NCI-H526 (cell line): ENCODE results near the gene APC2.
A peak's percentile ranks its signal among the peaks of the same experiment; 100 is the strongest.

ENCODE experiments used
- DNase-seq, 2 experiments: peaks; one replicate each; lab custom pipeline; 2025; lab: John Stamatoyannopoulos, UW

APC2 gene

DNA sequence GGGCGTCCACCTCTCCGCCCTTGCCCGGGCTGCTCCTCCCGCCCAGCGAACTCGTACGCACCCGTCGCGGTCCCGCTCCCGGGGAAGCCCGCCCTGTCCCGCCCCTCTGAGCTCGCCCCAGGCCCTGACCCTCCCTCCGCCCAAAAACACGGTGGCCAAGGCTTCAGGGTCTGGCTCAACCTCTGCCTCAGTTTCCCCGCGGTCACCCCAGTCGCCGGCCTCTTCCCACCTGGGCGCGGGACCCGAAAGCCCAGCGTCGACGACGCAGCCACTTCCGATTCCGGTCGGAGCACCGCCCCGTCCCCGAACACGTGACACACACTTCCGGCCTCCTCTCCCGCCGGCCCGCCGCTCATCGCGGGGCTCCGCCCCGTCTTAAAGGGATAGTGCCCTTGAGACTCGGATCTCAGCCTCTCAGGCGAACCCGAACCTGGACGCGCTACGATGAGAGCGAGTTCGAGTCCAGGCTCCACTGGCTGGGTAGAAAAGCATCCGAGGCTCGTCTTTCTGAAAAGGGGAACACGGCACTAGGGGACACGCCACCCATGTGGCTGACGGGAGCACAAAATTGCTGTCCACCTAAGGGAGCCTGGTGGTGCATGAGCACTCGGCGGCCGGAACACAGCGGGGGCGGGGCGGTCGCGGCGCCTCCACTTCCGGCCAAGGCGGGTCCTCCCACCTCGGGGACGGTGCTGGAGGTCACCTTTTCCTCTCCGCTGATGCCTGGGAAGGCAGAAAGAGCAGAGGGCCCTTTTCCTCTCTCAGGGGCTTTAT, 29.2 kb downstream of the APC2 start, which contains the start of gene C19orf25:
TSS of gene C19orf25 (minus strand) at position 282 of the 774 bp plus-strand sequence. CDS start 312 bp downstream, outside the sequence.
- peak; percentile 77 to 93 for DNase-seq

DNA sequence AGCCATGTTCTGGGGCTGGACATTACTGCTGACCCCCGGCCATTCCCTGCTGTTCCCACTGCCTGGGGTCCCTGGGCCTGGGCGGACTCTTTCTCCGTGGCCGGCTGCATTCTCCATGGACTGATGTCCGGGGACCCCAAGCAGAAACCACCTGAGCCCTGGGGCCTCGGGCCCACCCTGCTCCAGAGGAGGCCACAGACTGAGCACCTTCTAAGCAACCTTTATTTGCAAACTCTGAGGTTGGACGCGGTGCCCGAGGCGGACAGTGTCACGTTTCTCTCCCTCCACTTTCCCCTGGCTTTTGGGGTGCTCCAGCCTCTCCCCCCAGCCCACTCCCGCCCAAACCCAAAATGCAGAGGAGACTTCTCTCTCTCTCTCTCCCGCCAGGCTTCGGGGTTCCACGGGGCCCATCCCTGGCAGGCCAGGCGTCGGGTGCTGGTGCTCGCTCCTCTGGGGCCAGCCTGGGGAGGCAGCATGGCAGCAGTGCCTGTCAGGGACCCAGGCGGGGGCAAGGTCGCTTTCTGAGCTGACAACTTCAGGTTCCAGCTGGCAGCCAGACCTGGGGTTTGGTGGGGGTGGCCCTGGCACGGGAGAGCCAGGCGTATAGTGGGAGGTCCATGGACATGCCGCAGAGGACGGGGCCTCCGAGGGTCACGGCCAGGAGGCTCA, 31.4 kb downstream of the APC2 start:
- DNase-seq = no peak

DNA sequence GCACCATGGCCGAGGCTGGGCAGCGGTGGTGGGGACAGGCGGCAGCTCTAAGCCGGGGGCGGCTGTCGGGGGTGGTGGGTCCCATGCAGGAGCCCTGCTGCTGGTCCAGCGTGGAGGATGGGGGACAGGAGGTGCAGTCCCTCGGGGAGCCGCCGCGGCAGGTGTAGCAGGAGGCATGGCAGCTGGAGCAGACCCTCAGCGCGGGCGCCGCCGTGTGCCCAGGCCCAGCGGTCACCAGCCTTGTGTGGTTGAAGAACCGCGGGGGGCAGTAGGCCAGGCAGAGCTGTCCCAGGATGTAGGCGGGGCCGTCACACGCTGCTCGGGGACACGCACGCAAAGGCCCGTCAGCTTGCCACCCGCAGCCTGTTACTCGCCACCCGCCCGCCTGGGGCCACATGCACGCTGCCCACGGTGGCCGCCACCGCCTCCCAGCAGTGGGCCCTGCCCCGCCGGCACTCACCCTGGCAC, 32.0 kb downstream of the APC2 start:
- DNase-seq = no peak

DNA sequence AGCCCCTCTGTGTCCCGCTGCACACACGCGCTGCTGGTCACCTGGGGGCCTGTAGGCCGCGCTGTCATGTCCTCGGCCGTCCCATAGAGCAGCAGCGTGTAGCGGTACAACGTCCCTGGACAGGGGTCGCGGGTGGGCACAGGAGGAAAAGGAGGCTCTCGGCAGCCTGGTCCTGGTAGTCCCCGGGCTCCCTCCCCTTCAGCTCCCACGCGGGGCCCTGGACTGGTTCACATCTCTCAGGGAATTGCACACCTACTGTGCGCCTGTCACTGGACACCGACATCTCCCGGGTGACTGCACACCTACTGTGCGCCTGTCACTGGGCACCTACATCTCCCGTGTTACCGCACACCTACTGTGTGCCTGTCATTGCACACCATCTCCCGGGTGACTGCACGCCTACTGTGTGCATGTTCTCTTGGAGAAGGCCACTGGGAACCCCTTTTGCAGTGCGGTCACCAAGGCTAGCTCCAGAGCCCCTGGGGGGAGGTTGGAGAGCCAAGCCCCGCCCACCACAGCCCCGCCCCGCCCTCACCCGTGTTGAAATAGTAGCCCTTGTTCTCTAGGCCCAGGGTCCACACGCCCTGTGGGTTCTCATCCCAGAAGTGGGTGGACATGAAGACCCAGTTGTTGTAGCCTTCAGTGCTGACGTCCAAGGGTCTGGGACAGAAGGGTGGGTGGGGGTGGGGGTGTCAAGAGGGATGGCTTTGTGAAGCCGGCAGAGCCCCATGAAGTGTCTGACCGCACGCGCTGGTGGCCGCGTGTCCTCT, 32.6 kb downstream of the APC2 start:
- DNase-seq = no peak

DNA sequence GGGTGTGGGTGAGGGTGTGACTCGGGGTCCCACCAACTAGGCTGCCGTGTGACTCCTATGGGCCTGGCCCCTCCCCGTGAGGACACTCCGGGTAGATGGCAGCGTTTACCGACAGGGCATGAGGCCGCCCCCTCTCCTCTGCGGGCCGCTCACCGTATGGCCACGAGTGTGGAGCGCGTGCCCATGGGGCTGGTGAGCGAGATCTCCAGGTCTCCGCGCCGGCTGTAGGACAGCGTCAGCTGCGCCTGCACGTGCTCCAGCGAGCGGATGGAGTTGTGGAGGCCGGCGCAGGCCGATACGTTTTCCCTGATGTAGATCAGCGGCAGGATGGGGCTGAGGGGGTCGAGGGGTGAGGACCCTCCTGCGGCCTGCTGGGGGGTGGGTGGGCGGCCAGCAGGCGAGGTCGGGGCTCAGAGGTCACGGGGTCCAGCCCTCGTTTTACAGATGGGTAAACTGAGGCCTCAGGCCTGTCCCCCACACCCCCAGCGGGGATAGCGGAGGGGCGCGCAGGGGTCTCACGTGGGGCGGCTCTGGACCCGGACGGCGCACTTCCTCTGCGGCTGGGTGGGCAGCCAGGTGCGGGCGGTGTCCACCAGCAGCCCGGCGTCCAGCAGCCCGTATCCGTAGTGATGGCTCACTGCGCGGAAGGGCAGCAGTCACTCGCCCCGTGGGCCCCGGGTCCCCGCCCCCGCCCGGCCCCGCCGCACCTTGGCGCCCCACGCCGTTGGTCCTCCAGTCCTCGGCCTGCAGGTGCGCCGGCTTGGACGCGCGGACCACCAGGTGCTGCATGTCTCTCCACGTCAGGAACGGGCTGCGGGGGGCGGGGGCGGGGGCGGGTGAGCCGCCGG, 33.4 kb downstream of the APC2 start:
- no peak for DNase-seq

DNA sequence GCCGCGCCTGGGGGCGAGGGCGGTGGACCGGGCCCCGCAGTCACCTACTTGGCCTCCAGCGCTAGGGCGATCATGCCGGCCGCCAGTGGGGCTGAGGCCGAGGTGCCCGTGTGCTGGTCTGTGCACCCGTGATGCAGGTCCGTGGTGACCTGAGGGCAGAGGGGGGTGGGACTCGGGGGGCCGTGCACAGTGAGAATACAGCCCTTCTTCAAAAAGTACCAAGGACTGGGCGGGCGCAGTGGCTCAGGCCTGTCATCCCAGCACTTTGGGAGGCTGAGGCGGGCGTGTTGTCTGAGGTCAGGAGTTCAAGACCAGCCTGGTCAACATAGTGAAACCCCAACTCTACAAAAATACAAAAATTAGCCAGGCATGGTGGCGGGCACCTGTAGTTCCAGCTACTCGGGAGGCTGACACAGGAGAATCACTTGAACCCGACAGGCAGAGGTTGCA, 34.1 kb downstream of the APC2 start:
- no peak for DNase-seq

DNA sequence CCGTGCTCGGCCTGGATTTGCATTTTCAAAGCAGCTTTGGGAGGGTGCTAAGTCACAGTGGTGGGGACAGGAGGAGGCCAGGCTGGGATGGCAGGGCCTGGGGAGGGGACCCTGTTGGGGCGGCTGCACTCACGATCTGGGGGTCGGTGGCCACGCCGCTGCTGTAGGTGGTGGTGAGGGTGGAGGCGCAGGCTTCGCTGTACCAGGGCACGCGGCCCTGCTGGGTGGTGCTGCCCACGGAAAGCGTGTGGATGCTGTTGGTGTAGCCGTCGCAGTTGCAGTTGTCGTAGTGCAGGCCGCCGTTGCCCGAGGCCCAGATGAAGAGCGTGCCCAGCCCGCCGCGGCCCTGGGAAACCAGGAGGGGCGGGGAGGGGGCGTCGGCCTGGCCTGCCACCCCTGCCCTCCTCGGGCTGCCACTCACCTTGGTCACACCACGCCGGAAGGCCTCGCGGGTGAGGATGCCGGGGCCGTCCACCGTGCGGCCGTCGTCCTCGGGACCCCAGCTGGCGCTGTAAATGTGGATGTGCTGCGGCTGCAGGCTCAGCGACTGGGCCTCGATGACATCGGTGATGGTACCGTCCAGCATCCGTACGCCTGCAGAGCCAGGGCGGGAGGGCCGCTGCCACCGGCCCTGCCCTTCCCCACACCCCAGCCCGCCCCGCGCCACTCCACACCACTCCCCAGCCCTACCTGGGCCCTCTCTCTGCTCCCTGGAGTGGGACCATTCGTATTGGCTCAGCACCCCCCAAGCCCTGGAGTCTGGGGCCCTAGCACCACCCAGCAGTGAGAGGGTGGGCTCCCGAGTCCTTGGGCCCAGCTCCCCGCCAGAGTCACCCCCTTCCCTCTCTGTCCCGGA, 37.0 kb downstream of the APC2 start:
- no peak for DNase-seq

DNA sequence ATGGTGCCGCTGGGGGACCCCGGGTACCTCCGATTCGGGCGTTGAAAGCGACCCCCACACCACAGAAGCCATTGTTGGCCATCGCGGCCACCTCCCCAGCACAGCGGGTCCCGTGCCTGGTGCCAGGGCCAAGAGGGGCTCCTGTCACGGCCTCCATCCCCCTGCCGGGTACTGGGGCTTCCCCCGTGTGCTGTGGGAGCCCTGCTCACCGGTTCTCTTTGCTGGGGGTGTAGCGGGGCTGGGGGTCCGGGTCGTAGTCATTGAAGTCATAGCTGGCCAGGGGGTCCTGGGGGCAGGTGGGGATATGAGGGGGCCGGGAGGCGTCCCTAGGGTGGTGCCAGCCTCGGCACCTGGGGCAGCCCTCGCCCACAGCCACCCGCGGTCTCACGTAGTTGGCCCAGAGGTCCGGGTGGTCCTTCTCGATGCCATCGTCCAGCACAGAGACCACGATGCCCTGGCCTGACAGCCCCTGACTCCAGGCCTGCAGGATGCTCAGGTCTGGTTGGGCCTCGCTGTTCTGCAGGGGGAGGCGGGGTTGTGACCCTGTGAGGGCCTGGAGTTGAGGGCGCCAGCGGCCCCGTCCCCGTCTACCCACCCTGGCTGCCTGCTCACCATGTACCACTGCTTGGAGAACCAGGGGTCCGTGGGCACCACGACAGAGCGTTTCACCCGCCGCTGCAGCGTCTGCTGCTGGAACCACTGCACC, 37.8 kb downstream of the APC2 start:
- DNase-seq = no peak

DNA sequence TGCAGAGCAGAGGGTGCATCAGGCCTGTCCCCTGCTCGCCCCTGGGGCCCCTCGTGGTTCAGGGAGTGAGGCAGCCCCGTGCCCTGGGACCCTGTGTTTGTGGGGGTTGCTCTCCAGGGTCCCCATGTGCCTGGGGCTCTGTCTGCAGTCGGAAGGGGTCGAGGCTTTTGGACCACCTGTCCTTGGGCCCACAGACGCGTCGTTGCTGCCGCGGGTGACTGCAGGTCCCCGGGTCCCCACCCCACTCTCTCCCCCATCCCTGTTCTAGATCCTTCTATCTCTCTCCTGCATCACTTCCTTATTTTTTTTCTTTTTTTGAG, 38.3 kb downstream of the APC2 start:
- no peak for DNase-seq

DNA sequence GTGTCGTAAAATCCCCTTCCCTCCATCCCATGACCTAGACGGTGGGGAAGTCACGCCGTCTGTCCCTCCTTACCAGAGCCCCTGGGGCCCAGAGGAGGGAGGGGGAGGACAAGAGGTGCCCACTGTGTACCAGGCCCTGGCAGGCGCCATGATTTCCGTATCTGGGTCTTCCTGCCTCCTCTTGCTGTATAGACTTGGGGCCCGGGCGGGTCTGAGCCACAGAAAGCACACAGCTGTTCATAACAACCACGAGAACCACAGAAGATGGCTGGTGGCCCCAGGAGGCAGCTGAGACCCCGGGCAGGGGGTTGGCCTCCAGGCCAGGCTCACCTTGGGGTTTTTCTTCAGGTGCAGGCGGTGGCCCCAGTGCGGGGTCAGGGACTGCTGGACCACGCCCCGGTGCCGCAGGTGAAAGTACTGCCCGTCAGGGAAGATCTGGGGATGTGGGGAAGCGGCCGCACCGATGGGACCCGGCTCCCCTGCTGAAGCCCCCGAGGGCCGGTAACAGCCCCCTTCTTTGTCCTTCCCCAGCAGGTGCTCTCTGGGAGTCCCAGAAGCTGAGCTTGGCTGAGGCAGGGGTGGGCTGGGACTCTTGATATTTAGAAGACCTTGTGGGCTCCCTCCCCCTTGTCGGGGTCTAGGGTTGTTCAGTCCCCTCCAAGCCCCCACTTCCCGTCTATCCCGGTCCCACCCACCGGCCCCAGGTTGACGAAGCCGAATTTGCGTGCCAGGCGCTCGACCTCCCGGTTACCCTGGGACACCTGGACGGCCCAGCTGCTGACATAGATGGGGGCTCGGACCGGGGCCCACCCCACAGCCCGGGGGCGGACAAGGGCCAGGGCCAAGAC, 39.8 kb downstream of the APC2 start:
- no peak for DNase-seq

DNA sequence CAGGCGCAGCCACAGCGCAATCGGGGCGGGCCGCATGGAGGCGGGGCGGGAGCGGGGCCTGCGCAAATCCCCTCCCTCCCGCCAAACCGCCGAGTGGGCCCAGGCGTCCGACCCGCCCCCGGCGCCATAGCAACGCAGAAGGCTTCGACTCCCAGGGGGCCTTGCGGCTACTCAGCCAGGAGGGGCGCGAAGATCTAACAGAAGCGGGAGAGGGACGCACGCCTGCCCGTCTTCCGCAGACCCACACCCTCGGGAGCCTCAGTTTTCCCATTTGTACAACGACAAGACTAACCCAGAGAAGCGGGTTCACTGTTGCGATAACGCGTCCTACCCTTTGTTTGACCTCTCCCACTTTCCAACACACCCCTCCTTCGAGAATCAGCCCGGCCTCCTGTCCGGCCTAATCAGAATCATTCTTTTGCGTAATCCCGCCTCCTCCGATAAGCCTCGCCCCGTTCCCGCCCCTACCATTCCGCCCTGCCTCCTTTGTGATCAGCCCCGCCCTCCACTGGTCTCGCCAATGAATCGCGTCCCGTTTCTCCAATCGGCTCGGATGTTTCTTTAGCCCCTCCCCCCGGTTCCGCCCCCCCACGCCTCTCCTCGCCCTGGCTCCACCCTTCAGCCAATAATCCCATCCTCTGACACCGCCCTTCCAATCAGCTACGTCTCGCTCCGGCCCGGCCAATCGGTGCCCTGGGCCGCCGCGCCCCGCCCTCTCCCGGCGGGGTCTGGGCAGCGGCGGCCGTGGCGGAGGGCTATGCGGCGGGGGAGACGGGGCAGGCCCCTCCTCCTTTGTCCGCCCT, 40.6 kb downstream of the APC2 start, which contains the start of gene PCSK4:
TSS of gene PCSK4 (minus strand) at position 40 of the 803 bp plus-strand sequence. CDS start at position 36, 4 bp downstream.
- peak; percentile 88 to 97 for DNase-seq

DNA sequence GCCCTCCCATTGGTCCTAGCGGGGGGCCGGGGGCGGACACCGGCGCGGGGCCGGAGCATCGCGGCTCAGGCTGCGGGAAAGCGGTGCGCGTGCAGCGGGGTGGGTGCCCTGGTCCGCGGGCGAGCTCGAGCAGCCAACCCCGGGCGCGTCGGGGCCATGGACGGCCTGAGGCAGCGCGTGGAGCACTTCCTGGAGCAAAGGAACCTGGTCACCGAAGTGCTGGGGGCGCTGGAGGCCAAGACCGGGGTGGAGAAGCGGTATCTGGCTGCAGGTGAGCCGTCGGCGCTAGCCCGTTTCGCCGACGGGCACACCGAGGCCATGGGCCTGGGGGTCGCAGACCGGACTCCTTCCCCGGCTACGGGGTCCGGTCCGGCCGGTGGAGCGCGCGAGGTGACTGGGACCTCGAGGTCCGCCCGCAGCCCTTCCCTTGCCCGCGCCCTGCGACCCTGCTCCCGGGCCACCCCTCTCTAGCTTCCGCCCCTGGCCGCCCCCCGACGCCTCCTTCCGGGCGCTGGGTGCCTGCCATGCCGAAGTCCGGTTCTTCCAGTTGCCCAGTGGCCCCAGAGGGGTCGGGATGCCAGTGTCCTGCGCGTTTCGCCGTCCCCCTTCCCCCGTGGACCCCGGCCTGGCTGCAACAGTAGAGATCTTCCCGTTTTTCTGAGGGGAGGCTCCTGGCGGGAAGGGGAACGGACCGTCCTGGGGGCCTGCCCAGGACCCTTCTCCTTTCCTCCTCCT, 41.4 kb downstream of the APC2 start, which contains the start of gene REEP6:
TSS of gene REEP6 (plus strand) at position 68 of the 735 bp plus-strand sequence. CDS start at position 157, 89 bp downstream.
- DNase-seq = no peak

DNA sequence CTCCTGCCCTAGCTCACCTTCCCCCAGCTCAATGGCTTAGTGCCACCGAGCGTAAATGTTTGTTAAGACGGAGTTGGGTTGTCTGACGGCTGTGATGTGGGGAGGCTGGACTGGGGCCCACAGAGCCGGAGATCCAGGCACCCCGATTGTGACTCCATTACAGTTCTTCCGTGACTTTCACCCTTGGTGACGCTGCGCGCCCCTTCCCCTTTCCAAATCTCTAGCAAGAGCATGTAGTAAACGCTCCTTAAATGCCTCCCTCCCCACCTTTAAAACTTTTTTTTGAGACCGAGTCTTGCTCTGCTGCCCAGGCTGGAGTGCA, 41.9 kb downstream of the APC2 start:
- DNase-seq = no peak

DNA sequence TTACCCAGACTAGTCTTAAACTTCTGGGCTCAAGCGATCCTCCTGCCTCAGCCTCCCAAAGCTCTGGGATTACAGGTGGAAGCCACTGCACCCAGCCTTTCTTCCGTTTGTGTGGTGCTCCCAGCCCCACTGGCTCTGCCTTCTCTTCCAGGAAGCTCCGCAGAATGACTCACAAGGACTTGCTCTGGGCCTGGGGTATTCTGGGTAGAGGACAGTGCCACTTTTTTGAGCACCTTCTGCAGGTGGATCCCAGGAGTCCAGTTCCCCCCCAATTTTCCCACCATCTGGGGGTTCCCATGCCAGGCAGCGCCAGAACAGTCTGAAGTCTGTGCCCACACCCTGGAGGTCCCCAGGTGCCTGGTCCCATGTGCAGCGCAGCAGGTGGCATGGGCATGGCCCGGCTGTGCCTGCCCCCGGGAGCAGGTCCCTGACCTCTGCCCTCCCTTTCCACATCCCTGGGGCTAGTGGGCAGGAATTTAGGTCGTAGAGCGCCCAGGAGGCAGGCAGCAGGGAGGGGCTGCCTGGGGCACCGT, 42.6 kb downstream of the APC2 start:
- no peak for DNase-seq

DNA sequence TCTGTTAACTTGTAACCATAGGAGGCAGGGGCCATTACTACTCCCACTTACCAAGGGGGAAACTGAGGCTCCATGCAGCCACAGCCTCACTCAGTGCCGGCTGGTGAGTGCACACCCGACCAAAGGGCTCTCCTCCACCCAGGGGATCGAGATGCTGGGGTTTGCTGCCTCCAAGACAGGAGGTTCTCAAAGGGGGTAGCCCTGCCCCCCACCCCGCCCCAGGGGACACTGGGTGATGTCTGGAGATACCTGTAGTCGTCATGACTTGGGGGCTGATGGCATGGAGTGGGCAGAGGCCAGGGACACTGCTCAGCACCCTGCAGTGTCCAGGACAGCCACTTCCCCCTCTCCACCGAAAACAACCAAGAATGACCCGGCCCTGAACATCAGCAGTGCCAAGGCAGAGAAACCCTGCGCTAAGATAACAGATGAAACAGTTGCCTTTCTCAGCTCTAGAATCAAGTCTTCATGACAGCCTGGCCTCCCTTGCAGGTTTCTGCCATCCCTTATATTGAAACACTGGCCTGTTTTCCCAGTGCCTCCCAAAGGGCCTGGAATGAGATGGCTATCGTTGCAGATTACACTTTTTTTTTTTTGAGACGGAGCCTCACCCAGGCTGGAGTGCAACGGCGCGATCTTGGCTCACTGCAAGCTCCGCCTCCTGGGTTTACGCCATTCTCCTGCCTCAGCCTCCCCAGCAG, 44.3 kb downstream of the APC2 start:
- DNase-seq = no peak

DNA sequence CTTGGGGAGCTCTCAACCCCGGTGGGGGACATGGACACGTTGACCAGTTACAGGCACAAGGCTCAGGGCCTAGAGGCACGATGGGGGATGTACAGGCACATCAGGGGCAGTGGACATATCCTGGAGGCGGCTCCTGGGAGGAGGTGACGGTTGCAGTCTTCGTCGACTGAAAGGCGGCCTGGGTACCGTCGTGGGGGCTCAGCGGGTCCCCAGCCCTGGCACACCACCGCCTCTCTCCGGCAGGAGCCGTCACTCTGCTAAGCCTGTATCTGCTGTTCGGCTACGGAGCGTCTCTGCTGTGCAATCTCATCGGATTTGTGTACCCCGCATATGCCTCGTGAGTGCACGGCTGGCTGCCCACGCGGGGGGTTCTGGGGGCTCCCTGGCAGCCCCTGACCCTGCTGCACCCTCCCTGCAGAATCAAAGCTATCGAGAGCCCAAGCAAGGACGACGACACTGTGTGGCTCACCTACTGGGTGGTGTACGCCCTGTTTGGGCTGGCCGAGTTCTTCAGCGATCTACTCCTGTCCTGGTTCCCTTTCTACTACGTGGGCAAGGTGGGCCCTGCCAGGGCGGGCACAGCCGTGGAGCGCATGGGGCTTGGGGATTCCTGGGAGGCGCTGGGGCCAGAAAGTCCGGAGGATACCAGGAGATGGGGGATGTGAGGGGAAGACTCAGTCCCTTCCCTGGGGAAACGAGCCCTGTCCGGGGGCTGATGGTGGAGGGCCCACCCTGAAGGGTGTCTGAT, 45.3 kb downstream of the APC2 start:
- DNase-seq = no peak
